H1 (cell line): ENCODE measurements around the gene SAMD14. TPM values are rescaled to one million over a fixed set of nuclear protein-coding genes. Genes with fewer than 3 reads are reported as not detected.

Source experiments
- polyA plus RNA-seq, 7 experiments: library from polyadenylated mRNA; depleted of rRNA in 3 of 7; stranded (reverse) in 5 of 7; unstranded in 2 of 7; fragments of >200 nt in 5 of 7; fragments of 200-250 nt in 2 of 7; gene quantifications; 1 replicate in 5 of 7; 2 replicates in 1 of 7; 4 replicates in 1 of 7; pipeline versions ENCODE4 v1.2.1 to v1.2.3, GENCODE V29; 2011 to 2013; ENCODE audit warnings: missing spikeins in 2 of 7, mixed read lengths in 2 of 7
- total RNA-seq: library from RNA; stranded (reverse); fragmentation: NEBNext Ultra II Directional; extraction: Animal tissue kit (Norgen Biotek cat#: 25700); gene quantifications from 2 replicates; pipeline ENCODE4 v1.2.1, GENCODE V29; 2021
- TF ChIP-seq, protein P1 (sequence below): IDR thresholded peaks from 2 replicates; pipeline ENCODE4 v1.6.1; 2011; ENCODE audit warnings: low read depth, mild to moderate bottlenecking, low read length; ENCODE audit not compliant: insufficient read depth
- TF ChIP-seq, protein P2 (sequence below): IDR thresholded peaks from 2 replicates; pipeline ENCODE4 v1.6.1; 2012; ENCODE audit warnings: inconsistent platforms

SAMD14 gene
- total and polyA plus RNA-seq, 2 of the 8 experiments (the other 6 are each of a cell fraction or from before 2014, with no cell fraction given): 5.7 to 5.8 TPM

DNA sequence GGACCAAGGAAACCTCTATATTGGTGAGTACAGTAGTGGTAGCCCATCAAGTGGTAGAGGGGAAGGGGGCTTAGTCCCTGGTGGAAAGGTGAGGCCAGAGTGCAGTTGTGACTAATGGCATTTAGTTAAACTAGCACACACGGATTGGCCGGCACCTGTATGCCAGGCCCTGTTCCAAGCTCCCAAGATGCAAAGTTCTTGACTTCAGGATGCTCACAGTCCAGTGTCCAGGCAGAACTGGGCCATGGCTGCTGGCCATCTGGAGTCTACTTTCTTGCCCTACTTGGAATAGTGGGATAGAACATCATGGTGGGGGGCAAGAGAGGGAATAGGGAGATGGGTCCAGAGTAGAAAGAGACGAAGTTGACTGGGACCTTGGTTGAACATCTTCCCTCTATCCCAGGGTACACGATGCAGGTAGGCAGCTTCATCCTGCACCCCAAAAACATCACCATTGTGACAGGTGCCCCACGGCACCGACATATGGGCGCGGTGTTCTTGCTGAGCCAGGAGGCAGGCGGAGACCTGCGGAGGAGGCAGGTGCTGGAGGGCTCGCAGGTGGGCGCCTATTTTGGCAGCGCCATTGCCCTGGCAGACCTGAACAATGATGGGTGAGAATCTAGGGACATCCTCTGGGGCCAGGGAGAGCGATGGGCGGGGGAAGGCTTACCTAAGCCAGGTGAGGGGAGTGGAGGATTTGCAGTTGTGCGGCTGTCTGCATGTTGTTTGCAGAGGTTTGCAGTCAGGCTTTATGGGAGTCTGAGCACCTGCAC, 58.9 kb downstream of the SAMD14 start (continued):
- TF ChIP-seq, protein P1, sequence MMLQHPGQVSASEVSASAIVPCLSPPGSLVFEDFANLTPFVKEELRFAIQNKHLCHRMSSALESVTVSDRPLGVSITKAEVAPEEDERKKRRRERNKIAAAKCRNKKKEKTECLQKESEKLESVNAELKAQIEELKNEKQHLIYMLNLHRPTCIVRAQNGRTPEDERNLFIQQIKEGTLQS: no peak
- TF ChIP-seq, protein P2, sequence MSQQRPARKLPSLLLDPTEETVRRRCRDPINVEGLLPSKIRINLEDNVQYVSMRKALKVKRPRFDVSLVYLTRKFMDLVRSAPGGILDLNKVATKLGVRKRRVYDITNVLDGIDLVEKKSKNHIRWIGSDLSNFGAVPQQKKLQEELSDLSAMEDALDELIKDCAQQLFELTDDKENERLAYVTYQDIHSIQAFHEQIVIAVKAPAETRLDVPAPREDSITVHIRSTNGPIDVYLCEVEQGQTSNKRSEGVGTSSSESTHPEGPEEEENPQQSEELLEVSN: no peak
